ENCODE results near the gene EPHA6.
"Not testable (repeated sequence)": the region's sequence is repeated elsewhere in the genome, so short reads cannot be mapped to it uniquely, and the experiment has no call there.

Gene EPHA6

DNA sequence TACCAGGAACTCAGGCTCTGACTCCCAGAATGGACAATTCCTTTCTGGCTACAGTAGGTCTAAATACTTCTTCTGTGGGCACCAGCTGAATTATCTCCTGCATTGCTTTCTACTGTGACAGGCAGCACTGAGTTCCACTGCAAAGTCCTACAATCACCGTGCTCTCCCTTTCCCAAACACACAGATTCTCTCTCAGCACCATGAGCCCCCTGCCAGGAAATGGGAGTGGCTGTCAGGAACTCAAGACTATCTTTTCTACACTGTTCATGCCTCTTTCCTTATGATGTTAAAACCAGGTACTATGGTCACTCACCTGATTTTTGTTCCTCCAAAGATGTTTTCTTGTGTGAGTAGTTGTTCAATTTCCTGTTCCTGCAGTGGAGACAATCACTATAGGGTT lies 383.4 kb downstream of the EPHA6 start:
- DNase-seq: no peak

DNA sequence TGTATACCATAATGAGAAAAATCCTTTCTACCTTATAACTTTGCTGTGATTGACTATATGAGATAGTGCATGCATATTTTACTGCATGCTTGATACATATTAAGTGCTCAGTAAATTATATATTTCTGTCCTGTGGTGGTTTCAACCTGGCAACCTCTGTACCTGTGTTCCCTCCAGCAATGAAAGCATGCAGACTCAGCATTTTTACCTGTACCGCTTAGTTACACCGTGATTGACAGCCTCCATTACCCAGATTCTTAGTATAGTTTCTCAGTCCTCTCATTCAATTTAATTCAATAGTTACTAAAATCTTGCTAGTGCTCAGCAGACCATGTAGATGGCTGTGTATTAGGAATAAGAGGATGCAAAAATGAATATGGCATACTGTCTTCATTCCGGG lies 386.0 kb downstream of the EPHA6 start:
- DNase-seq: no peak

DNA sequence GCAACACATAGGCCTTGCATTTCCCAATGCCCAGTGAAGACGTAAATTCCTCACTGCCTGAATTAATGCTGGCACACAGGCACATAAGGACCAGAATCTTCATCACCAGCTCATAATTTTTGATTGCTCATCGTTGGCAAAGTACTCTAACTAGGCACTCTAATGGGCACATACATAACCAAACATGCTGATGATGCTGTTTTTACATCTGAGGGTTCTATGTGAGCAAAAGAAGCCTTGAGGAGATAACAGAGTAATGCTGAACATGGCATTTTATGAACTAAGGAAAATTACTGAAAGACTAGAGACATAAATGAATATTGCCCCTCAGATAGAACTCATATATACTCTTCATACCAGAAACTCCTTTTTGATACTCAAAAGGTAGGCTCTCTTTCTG lies 387.4 kb downstream of the EPHA6 start:
- no peak for DNase-seq

DNA sequence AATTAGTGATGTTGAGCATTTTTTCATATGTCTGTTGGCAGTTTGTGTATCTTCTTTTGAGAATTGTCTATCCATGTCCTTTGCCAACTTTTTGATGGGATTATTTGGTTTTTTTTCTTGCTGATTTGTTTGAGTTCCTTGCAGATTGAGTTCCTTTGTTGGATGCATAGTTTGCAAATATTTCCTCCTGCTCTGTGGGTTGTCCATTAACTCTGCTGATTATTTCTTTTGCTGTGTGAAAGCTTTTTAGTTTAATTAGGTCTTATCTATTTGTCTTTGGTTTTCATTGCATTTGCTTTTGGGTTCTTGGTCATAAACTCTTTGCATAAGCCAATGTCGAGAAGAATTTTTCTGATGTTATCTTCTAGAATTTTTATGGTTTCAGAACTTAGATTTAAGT lies 414.6 kb downstream of the EPHA6 start:
- DNase-seq: no peak

DNA sequence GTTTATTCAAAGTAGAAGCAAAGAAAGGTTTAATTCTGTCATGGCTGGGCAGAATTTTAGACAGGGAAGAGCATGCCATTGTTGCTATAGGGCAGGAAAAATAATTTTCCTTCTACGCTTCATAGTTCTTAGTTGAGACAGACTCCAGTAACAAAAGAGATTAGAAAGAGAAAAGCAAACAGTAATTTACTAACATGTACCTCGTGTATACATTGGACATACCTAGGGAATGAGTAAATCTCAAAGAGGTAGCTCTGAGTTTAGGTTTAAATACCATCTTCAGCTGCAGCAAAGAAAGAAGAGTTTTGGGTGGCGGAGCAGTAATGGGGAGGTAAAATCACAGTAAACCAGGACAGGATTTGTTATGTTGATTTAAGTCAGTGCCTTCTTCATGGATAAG lies 416.1 kb downstream of the EPHA6 start:
- DNase-seq: no peak

DNA sequence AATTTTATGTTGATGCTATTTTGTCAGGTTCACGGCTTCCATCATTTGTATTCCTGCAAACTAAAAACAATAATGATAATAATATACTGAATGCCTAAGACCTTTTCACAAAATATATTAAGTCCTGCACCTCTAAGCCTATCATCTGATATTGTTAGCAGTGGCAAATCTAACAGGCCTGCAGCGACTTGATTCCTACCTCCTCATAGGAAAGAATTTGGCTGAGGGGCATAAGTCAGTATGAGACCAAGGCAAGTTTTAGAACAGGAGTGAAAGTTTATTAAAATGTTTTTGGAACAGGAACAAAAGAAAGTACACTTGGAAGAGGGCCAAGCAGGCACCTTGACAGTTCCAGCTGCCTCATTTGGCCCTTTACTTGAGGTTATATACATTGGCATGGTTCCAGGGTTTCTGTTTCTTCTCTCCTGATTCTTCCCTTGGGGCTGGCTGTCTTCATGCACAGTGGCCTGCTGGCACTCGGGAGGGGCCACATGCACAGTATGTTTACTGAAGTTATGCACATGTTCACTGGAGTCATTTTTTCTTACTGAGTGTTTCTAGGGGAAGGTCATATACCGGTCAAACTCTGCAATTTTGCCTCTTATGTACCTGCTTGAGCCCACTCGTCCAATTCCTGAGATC lies 418.1 kb downstream of the EPHA6 start:
- no peak for DNase-seq

DNA sequence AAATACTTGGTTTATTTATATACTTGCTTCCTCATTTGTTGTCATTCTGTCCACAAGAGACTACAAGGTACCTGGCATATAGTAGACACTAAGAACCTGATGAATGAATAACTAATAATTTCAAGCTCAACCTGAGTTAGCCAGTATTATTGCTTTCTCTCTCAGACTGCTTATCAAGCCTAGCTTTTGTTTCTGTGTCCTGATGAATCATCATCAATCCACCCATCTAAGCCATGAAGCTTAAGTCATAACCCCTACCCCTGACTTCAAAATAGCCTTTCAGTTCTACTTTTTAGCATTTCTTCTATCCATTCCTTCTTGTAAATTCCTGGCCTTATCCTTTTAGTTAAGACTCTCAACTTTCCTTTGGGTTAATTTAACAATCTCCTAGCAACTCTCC lies 420.8 kb downstream of the EPHA6 start:
- DNase-seq: no peak

DNA sequence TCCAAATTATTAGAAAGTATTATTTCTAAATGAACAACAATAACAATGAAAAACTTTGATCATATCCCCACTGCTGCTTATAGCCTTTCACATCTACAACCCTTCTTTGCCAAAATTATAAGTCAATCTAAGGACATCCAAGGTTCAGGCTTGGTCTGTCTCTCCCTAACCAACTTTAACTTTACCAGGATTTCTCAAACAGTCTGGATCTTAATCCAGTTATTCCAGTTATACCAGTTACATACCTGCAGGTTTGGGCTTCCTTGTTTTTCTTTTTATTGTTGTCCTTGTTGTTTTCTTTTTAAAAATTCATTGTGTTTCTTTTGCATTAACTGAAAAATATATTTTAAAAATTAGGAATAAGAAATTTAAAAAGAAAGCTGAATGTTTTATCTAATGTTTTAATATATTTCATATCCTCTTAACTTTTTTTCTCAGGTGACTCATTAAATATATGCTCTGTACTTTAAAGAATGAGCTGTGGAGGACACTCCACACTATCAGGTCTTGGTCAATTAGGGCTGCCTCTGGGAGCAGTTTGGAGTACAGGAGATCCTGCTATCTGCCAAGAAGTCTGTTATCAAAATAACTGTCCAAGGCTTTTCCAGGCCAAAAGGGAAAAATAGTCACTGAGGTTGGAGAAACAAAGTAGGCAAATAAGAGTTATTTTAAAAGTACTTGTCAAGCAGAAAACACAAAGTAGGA lies 421.4 kb downstream of the EPHA6 start:
- no peak for DNase-seq

DNA sequence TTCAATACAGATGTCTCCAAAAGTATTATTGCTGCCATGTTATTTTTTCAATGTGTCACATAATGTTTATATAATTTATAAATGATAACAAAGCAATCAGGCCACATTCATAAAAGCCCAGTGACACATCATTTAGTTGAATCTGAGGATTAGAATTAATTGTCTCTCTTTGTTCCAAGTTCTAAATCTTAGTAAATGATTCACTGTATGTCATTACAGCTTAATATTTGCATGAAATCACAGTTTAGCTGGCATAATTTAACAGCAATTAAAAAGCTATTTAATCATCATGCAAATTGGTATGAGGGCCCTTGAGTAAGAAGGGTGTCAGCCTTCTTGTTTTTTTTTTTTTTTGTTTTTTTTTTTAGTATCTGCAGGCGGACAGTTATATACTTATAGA lies 427.0 kb downstream of the EPHA6 start:
- no peak for DNase-seq

DNA sequence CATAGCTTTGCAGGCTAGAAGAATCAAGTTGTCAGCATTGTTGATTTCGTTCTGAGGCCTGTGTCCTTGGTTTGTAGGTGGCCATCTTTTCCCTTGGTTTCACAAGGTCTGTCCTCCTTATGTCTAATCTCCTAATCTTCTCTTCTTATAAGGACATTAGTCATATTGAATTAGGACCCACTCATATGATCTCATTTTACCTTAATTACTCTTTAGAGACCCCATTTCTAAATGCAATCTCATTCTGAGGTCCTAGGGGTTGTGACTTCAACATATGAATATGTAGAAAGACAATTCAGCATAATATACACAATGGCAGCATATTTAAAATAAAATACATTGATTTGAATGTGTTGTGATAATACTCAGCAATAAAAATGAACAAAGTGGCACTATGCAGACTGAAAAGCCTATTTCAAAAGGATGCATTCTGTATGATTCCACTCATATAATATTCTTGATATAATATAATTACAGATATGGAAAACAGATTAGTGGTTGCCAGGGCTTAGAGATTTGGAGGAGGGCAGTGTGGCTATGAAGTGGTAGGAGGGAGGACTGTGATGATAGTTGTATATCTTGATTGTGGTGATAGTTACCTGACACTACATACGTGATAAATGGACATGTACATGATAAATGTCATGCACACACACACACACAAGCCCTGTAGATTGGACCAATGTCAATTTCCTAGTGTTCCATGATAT lies 431.0 kb downstream of the EPHA6 start:
- no peak for DNase-seq

DNA sequence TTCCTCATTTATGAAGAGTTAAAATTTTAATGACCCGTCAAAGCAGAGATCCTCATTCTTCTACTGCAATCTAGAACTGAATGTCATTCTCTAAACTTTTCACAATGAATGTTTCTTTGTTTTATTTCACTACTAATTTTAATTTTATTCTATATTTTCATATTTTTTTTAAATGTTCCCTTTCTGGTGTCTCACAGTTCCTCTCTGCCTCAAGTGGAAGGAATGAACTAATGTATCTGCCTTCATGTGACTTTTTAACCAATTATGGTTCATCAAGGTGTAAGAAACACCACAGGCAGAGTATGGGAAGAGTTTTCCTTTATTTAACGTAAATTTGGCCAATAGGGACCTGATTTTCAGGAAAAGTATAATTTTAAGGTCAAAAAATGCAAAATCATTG lies 441.7 kb downstream of the EPHA6 start:
- no peak for DNase-seq

DNA sequence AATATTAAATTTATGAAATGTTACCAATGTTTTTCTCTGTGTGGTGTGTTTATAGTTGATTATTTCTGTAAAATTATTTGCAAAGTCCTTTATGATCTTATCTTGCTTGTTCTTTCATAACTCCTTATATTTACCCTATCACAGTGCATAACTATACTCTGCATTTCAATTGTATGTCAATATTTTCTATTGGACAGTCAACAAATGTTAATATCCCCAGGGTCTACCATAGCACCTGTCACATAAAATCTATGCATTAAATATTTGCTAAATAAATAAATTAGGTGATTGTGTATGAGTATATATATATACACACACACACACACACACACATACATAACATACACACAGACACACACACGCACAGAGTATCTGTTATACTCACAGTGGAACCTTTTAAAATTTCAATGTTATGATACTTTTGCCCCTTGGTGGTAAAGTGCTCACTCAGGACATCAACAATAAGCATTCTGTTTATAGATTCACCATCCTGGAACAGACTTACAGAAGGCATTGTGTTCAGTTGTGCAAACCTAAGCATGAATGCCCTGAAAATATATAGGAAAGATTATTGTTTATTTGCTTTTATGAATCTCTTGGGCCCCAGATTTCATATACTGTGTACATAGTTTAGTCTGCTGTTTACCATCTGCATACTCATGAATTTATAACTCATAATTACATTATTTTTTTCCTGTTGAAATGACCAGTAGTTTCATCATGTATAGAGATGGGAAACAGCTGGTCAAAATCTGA lies 443.7 kb downstream of the EPHA6 start:
- DNase-seq: no peak

DNA sequence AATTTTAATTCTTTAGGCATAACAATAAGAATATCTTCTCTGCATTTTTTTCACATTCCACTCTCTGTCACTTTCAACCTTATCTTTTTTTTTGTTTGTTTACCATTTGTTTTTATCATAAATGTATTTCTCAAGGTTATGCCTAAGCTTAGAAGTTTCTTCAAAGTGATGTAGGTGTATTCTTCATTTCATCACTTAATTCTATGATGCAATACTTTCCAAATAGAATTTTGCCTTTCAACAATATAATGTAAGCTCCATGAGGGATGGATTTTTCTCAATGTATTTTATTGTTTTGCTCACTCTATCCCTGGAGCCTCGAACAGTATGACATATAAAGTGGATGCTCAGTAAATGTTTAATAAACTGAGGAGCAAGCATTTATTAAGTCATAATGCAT lies 444.9 kb downstream of the EPHA6 start:
- DNase-seq: no peak

DNA sequence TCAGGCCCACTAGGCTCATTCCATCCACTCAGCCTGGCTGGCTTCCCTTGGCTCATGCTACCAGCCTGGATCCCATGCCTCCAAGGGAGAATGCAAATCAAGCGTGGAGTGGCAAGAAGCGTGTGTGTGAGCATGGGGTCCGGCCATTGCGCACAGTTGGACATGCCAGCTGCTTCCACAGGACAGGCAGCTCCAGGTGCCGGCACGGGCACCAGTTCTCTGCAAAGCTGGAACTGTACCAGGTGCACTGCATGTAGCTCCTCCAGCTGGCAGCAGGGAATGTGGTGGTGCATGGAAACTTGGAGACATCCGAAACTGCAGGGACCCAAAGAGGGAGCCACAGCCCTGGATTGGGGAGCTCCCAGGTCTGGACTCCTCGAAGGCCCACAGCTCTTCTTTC lies 449.8 kb downstream of the EPHA6 start:
- DNase-seq: no peak

DNA sequence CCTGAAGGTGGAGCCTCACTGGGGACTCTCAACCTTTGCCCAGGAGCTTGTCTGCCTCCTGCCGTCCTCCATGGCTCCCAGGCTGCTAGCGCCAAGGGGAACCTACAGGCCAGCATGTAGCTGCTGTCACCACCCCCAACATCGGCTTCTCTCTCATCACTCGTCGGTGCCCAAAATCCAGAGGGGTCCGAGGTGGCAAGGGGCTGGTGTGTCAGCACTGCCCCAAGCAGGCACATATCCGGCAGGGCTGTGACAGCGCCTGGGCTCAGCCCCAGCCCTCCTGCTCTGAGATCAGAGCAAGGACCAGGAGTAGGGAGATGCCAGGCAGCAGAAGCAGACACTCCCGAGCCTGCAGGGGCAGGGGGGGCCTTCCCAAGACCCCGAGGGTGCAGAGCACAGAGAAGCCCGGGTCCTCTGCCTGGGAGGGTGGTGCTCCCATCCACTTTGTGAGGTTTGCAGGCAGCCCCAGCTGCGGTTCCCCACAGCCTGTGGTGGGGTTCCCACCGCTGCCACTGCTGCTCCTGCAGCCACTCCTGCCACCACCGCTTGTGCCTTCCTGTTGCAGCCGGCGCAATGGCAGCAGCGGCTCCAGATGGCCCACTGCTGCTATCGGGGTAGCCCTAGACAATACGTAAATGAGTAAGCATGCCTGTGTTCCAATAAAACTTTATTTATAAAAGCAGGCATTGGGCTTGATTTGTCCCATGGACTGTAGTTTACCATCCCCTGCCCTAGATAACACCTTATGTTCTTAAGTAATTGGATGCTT lies 451.0 kb downstream of the EPHA6 start:
- DNase-seq: no peak

DNA sequence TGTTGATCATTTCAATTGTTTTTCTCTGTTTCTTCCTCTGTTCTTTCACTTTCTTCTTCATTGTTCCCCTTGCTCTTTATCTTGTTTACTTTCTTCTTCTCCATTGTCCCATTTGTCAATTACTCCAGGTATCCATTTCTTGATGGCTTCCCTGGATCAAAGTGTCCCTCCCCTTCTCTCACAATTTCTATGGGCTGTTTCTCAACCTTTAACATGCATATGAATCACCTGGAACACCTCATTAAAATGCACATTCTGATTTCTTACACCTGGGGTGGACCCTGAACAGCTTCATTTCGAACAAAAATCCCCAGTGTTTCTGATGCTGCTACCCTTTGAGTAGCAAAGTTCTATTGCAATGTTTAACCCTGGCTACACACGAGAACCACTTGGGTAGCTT lies 454.8 kb downstream of the EPHA6 start:
- DNase-seq: no peak

DNA sequence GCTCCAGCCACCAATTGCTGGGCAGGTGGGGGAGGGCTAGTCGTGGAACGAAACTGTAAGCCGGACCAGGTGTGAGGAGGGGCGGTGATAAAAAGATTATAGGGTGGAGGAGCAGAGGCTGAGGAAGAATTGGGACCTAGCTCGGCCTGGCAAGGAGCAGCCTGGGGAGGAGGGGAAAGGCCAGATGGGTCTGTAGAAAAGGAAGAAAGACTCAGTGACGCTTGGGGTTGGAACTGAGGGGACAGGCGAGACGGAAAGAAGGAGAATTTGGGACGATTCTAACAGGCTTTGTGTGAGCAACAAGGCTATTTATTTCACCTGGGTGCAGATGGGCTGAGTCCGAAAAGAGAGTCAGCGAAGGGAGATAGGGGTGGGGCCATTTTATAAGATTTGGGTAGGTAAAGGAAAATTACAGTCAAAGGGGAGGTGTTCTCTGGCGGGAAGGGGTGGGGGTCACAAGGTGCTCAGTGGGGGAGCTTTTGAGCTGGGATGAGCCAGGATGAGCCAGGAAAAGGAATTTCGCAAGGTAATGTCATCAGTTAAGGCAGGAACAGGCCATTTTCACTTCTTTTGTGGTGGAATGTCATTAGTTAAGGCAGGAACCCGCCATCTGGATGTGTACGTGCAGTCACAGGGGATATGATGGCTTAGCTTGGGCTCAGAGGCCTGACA lies 462.6 kb downstream of the EPHA6 start:
- DNase-seq: not testable (repeated sequence)

DNA sequence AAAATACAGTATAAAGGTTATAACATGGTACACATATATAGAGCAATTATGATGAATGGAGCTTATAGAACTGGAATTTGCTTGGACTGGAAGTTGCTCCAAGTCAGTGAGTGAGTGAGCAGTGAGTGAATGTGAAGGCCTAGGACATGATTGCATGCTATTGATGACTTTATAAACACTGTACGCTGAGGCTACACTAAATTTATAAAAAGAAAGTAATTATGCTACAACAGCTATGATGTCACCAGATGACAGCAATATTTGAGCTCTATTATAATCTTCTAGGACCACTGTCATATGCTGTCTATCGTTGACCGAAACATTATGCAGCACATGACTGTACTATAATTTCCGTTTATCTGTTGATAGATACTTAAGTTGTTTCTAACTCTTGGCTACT lies 463.3 kb downstream of the EPHA6 start:
- DNase-seq: no peak

DNA sequence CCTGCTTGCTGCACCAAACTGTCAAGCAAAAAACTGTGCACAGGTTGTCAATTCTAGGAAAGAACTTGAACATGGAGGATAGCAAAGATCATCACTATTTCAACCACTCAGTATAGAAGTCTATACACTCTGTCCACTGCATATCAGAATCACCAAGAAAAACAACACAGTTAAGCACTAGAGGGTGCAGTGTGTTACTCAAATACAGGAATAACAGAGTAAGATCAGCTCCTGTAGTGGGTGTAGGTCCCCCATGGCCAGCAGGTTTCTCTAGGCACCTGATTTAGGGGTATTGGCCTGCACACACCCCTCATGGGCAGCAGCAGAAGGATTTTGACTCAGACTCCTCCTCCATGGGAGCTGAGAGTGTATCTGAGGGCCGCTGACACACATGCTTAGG lies 464.1 kb downstream of the EPHA6 start:
- no peak for DNase-seq

DNA sequence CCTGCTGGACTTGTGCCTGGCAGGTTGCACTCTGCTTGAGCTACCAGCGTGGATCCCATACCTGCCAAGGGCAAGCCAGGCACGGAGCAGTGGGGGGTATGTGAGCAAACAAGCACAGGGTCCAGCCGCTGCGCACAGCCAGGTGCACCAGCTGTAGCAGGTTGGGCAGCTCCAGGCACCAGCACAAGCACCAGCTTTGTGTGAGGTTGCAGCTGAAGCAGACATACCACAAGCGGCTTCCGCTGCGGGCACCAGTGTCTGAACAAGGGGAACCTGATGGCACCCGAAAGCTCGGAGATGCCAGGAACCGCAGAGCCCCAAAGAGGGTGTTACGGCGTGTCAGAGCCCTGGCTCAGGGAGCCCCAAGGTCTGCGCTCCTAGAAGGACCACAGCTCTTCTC lies 477.5 kb downstream of the EPHA6 start:
- no peak for DNase-seq

DNA sequence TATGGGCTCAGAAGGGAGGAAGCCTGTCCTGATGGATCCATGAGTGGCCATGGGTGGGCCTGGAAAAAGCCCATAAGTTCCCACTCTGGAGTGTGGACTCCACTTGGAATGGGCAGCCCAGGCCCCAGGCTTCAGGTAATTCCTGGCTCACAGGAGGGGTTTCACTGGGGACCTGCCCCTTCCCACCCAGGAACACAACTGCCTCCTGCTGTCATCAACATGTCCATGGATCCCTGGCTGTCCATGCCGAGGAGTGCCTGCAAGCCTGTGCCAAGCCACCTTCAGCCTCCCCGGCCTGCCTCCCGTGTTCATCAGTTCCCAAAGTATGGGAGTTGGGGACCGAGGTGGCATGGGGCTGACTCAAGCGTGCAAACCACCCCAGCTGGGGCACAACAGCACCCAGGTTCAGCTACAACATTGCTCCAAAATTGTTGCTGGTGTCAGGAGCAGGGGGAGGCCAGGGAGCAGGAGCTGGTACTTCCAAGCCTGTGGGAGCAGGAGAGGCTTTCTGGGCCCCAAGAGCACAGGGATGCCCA lies 479.3 kb downstream of the EPHA6 start:
- DNase-seq: no peak

DNA sequence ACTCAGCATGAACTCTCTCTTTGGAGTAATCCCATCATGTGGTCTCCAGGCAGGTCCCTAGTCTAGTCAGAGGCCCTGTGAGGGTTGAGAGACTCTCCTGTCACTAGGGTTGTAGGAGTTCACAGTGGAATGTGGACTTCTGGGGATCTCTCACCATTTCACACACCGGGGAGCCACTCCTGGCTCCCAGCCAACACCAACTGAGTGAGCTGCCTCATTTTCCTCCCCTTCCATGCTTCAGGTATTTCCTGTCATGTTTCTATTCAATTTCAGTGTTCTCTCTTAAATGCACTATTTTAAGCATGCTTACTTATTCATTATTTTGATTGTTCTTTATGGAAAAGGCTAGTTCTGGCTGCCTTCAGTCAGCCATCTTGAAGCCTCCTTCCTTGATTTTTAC lies 482.6 kb downstream of the EPHA6 start:
- DNase-seq: no peak

All from fibroblast of skin of right biceps (primary cell).